Measurements from ENCODE around the gene AXL. TPM values are rescaled to one million over a fixed set of nuclear protein-coding genes. Genes with fewer than 3 reads are reported as not detected.

Gene AXL
- total RNA-seq (2022; extraction: Qiagen RNA extraction): 127 to 146 TPM (median 136 TPM) in 5 replicates

GRCh38 chr19:41218615-41219507 is at the start of gene AXL:
AXL (plus strand) TSS chr19:41219223; CDS start chr19:41219393, 170 bp downstream.

DNA sequence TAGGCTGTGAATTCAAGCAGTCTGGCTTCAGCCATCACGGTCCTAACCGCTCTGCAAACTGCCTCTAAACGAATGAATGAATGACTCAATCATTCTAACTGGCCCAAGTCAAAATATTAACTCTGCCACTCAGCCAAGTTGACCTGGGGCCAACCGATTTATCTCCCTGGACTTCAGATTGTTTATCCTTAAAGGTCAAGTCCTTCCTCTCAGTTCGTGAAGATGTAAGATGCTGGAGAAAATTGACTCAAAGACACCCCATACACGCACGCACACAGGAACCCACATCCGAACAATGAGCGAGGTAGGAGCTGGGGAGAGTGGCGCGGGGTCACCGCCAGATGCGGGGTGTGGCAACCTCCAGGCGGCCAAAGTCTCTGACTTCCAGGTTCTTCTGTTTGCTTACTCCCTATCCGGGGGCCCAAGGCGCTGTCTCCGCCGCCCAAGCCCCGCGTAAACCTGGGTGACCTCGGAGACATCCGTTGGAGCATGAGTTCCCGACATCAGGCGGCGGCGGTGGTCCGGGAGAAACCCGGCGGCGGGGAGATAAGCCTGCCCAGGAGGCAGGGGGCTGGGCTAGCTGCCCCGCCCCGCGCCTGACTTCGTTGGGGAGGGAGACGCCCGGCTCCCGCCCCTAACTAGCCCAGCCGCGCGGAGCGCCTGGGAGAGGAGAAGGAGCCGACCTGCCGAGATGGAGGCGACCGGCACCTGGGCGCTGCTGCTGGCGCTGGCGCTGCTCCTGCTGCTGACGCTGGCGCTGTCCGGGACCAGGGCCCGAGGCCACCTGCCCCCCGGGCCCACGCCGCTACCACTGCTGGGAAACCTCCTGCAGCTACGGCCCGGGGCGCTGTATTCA is 26.2 kb upstream of the AXL start, which contains the start of gene CYP2S1:
Gene CYP2S1, plus strand, starts transcription at position 646 of the 856 bp plus-strand sequence. Its CDS starts 46 bp downstream, at position 692.

GRCh38 chr19:41263850-41264580 is 45.0 kb downstream of the AXL start, which contains the start of gene HNRNPUL1:
HNRNPUL1 (plus strand) TSS chr19:41264372; CDS start chr19:41264504, 132 bp downstream.

GRCh38 chr19:41310033-41310831 is 91.2 kb downstream of the AXL start, which contains the start of gene CCDC97:
CCDC97 (plus strand) TSS chr19:41310172; CDS start chr19:41310311, 139 bp downstream.

Other genes starting within 250 kb of the AXL start
- gene CYP2B6, start 227.9 kb upstream of the AXL start, total RNA-seq (2022; extraction: Qiagen RNA extraction): 0.05 to 0.08 TPM in 2 of 5 replicates, not detected in the others
- gene CYP2A13, start 130.8 kb upstream of the AXL start, total RNA-seq (2022; extraction: Qiagen RNA extraction): not detected in 5 replicates
- gene CYP2F1, start 104.8 kb upstream of the AXL start, total RNA-seq (2022; extraction: Qiagen RNA extraction): not detected in 5 replicates
- gene CYP2S1, start 26.0 kb upstream of the AXL start, total RNA-seq (2022; extraction: Qiagen RNA extraction): 21.2 to 28.5 TPM (median 26.9 TPM) in 5 replicates
- 284 to 314 TPM (median 312 TPM) in 5 replicates for gene HNRNPUL1, start 45.1 kb downstream of the AXL start, total RNA-seq (2022; extraction: Qiagen RNA extraction)
- 34.0 to 47.5 TPM (median 42.6 TPM) in 5 replicates for gene CCDC97, start 90.9 kb downstream of the AXL start, total RNA-seq (2022; extraction: Qiagen RNA extraction)
- gene TGFB1, start 134.7 kb downstream of the AXL start, total RNA-seq (2022; extraction: Qiagen RNA extraction): 126 to 159 TPM (median 154 TPM) in 5 replicates
- 25.1 to 33.2 TPM (median 32.2 TPM) in 5 replicates for gene B9D2, start 144.9 kb downstream of the AXL start, total RNA-seq (2022; extraction: Qiagen RNA extraction)
- 3.2 to 4.6 TPM (median 4.2 TPM) in 5 replicates for gene TMEM91, start 157.3 kb downstream of the AXL start, total RNA-seq (2022; extraction: Qiagen RNA extraction)
- gene EXOSC5, start 178.1 kb downstream of the AXL start, total RNA-seq (2022; extraction: Qiagen RNA extraction): 75.7 to 110 TPM (median 102 TPM) in 5 replicates
- 38.6 to 50.6 TPM (median 45.6 TPM) in 5 replicates for gene BCKDHA, start 178.6 kb downstream of the AXL start, total RNA-seq (2022; extraction: Qiagen RNA extraction)
- gene B3GNT8, start 208.2 kb downstream of the AXL start, total RNA-seq (2022; extraction: Qiagen RNA extraction): 0.05 to 0.21 TPM (median 0.10 TPM) in 4 of 5 replicates, not detected in the other
- gene DMAC2, start 220.7 kb downstream of the AXL start, total RNA-seq (2022; extraction: Qiagen RNA extraction): 104 to 118 TPM (median 106 TPM) in 5 replicates
- gene ERICH4, start 223.9 kb downstream of the AXL start, total RNA-seq (2022; extraction: Qiagen RNA extraction): 0.09 TPM in 1 of 5 replicates, not detected in the others